CMK (cell line): ENCODE results near the gene TTK.
A peak's percentile ranks its signal among the peaks of the same experiment; 100 is the strongest.

Source experiments
- DNase-seq: peaks from one replicate; pipeline ENCODE4 v3.0.0-alpha.2; 2010; ENCODE audit warnings: low read depth

The TTK gene

GRCh38 chr6:80004173-80005072 is at the start of gene TTK:
Gene TTK (plus strand): TSS chr6:80004649. CDS start chr6:80005844, 1,195 bp downstream.
- DNase-seq, result peak; percentile 79

DNA sequence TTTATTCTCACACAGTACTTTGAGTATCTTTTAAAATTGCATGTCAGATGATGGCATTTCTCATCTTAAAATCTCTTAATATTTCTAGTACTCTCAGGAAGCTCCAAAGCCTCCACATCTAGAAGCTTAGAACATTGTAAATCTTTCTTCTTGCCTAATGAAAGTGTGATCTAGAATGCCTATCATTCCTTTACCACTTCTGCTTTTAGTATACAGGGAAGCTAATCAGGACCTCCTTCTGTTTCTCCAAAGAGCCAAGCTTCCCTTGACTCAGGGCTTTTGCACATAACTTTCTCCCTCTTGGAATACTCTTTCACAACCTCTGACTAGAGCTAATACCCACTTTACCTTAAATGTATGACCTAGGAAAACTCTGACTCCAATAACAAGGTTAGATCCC is 49.6 kb upstream of the TTK start:
- no peak for DNase-seq

GRCh38 chr6:79964607-79965081 is 39.8 kb upstream of the TTK start:
- DNase-seq, result no peak

DNA sequence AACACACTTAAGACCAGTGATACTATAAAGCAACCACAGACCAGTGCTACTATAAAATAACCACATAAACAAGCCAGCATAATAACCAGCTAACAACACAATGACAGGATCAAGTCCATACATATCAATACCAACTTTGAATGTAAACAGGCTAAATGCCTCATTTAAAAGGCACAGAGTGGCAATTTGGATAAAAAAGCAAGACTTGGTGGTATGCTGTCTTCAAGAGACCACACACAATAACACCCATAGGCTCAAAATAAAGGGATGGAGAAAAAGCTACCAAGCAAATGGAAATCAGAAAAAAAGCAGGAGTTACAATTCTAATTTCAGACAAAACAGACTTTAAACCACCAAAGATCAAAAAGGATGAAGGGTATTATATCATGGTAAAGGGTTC is 37.3 kb upstream of the TTK start:
- DNase-seq, result no peak

DNA sequence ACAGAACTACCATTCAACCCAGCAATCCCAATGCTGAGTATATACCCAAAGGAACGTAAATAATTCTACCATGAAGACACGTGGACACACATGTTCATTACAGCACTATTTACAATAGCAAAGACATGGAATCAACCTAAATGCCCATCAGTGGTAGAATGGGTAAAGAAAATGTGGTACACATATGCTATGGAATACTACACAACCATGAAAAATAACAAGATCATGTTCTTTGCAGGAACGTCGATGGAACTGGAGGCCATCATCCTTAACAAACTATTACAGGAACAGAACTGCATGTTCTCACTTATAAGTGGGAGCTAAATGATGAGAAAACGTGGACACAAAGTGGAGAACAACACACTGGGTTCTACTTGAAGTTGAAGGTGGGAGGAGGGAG is 34.7 kb upstream of the TTK start:
- no peak for DNase-seq

- no peak for DNase-seq
Observed at GRCh38 chr6:79971193-79971592, 33.3 kb upstream of the TTK start.

- no peak for DNase-seq
Observed at GRCh38 chr6:79981652-79982051, 22.8 kb upstream of the TTK start.

GRCh38 chr6:79984261-79984660 is 20.2 kb upstream of the TTK start:
- no peak for DNase-seq

DNA sequence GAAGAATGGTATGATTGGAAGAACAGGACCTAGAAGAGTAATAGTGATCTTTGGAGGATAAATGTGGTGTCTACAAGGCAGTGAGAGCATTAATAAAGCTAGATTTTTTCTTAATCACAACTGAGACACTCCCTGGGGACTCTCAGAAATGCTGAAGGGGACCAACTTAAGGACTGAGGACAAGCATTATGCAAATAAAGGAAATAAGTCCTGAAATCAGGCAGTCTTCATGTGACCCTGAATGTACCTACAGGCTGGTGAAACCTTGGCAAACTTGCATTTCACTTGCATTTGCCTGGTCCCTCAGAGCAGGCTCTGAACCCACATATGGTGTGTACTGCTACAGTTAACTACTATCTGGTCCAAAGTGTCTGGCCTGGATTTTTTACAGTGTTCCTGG is 19.3 kb upstream of the TTK start:
- no peak for DNase-seq

GRCh38 chr6:79989641-79990040 is 14.8 kb upstream of the TTK start:
- DNase-seq, result no peak

GRCh38 chr6:79993012-79993910 is 11.2 kb upstream of the TTK start:
- no peak for DNase-seq

DNA sequence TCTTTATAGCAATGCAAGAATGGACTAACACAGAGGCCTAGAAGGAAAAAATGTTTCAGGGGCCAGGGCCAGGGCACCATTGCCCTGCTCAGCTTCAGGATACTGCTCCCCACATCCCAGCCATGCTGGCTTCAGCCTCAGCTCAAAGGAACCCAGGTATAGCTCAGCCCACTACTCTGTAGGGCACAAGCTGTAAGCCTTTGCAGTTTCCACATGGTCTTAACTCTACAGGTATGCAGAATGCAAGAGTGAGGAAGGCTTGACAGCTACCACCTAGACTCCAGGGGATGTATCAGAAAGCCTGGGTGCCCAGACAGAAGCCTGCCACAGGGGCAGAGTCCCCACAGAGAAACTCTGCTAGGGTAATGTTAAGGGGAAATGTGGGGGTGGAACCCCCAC is 10.5 kb upstream of the TTK start:
- no peak for DNase-seq

GRCh38 chr6:79997728-79998127 is 6.7 kb upstream of the TTK start:
- no peak for DNase-seq

- DNase-seq, result no peak
Observed at GRCh38 chr6:80001337-80001736, 3.1 kb upstream of the TTK start.

DNA sequence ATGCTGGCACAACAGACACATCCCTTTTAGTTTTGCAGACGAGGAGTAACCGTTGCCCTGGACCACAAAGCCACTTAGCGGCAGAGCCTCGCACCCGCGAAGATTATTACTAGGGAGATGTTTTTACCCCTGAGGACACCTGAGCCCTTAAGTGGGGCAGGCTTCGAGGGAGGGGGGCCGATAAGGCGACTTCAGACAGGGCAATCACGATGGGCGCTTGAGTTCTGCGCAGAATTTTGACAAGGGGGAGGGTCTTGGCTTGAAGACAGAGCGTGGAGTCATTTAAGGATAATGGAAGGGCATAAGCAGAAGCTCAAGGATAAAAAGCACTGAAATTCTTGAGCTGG is 650 bp upstream of the TTK start:
- peak; percentile 2 for DNase-seq

GRCh38 chr6:80005406-80005805 is 957 bp downstream of the TTK start:
- DNase-seq, result no peak

DNA sequence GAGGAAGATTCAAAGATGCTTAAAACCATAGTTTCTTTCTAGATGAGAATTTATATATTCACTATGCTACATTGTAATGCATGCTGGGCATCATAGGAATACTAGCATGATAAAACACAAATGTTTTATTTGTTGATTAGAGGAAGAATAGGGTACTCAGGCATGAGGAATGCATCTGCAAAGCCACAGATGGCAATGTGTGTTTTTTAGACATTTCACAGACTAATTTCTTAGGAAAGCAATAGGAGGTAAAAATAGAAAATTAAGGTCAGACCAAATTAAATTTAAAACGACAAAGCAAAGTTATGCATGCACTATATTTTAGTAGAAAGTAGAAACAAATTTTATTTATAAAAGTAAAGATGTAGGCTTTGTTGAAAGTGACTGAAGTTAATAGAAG is 2.1 kb downstream of the TTK start:
- DNase-seq, result no peak

DNA sequence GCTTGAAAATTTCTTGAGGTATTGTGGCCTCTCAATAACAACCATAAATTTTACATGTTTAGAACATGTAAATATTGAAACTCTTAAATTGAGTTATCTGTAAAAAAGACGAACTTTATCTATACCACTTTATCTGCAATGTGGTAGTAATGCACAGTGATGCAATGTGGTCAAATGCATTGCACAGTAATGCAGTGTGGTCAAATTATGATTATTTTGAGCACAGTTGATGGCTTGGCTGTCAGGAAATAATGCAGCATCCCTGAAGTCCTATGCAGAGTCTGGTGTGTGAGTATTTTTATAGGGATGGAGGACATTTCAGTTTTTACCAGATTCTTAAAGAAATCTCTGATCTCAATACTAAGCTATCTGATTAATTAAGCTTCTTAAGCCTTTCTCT is 5.1 kb downstream of the TTK start:
- no peak for DNase-seq

GRCh38 chr6:80010288-80010687 is 5.8 kb downstream of the TTK start:
- no peak for DNase-seq

DNA sequence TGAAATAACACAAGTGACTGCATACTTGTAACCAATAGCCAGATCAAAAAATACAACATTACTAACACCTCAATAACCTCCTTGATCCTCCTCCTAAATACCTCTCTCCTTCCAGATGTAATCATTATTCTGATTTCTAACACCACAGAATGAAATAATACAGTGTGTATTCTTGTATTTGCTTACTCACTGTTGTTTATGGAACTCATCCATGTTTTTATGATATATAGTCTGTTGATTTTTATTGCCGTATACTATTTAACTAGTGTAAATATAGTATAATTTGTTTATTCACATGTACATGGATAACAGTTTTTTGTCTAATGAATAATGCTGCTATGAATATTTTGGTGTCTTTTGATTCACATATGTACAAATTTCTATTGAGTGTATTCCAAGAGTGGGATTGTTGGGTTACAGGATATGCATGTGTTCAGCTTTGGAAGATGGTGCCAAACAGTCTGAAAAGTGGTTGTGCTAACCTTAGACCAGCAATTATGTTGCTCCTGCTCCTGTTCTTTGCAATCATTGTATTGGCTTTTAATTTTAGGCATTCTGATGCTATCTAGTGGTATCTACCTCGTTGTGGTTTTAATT is 11.5 kb downstream of the TTK start:
- no peak for DNase-seq

GRCh38 chr6:80020381-80021120 is 16.1 kb downstream of the TTK start:
- DNase-seq, result no peak

- DNase-seq, result no peak
Observed at GRCh38 chr6:80021131-80021530, 16.7 kb downstream of the TTK start.
